Measurements from ENCODE around the gene UBE2O. TPM values are rescaled to one million over a fixed set of nuclear protein-coding genes. Genes with fewer than 3 reads are reported as not detected.

UBE2O gene
- total and polyA plus RNA-seq, 2 donors (not counting 3 experiments of a cell fraction or from before 2014, with no cell fraction given): 13.9 to 34.1 TPM

DNA sequence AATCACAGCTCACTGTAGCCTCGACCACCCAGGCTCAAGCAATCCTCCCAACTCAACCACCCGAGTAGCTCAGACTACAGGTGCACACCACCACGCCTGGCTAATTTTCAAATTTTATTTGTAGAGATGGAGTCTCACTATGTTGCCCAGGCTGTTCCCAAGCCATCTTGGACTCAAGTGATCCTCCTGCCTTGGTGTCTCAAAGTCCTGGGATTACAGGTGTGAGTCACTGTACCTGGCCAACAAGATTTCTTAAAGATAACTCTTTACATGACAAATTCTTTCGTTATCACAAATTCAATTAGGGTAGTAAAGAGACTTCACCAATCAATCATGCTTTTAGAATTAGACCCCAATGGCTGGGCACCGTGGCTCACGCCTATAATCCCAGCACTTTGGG, 111.7 kb downstream of the UBE2O start:
- intact Hi-C loops (cut with micrococcal nuclease): no loop called here
- no peak overlapping the region for H3K27ac ChIP-seq (ENCODE audit: insufficient read depth, low read depth, low read length)
- no peak for DNase-seq (ENCODE audit: low read depth, low spot score)
- peaks cover 9 to 22% of the 10 kb centered on the region in 2 experiments for H3K36me3 ChIP-seq (ENCODE audit: control insufficient read depth in 2 of 2, extremely low read depth in 1 of 2, insufficient read depth in 2 of 2, low read length in 2 of 2)
- no peak overlapping the region for H3K4me2 ChIP-seq (ENCODE audit: insufficient read depth, low read length)
- H3K9ac ChIP-seq (replicated peaks; ENCODE audit: extremely low read depth, insufficient read depth, low read length): no peak overlapping the region
- no peaks in the 10 kb centered on the region for H3K9me1 ChIP-seq (replicated peaks; ENCODE audit: control insufficient read depth, extremely low read depth, insufficient read depth, low read length)
- ChIA-PET CTCF (interaction anchor here (1.1 kb wide), 1 partner anchor 13 kb away, joined by 3 read pairs; the partner anchor contains the start of gene PRPSAP1), POLR2A (no interaction called here)
- dilution Hi-C loops (cut with MboI; ENCODE audit: extremely low pct_ligation_motif_present, low sequenced_read_pairs): no loop called here
- H3K4me3 ChIP-seq (replicated peaks in 1 of 3; ENCODE audit: insufficient read depth in 1 of 3, low read depth in 1 of 3, low read length in 3 of 3): no peak overlapping the region
- peaks cover 12% of the 10 kb centered on the region for H3K79me2 ChIP-seq (ENCODE audit: control insufficient read depth, insufficient read depth, low read length)
- no peaks in the 10 kb centered on the region for H3K27me3 ChIP-seq (ENCODE audit: control insufficient read depth in 2 of 2, insufficient read depth in 2 of 2, low read length in 2 of 2)
- no peaks in the 10 kb centered on the region for H4K20me1 ChIP-seq (replicated peaks; ENCODE audit: control insufficient read depth, extremely low read depth, insufficient read depth, low read length)
- TF ChIP-seq FOS (IDR thresholded peaks at IDR 0.05; ENCODE audit: borderline replicate concordance, insufficient read depth, low read length) (no peak), EZH2 (IDR thresholded peaks at IDR 0.05; ENCODE audit: borderline replicate concordance, low read depth, low read length, severe bottlenecking) (no peak), POLR2A (IDR thresholded peaks at IDR 0.05; ENCODE audit: low read depth, low read length) (no peak), GATA2 (IDR thresholded peaks at IDR 0.05; ENCODE audit: insufficient read depth, insufficient read length, low read depth, low read length) (no peak), POLR2AphosphoS5 (IDR thresholded peaks at IDR 0.05; ENCODE audit: insufficient read depth, low read depth, low read length) (no peak), JUN (IDR thresholded peaks at IDR 0.05; ENCODE audit: borderline replicate concordance, insufficient read depth, insufficient read length, low read depth) (no peak), MYC (IDR thresholded peaks at IDR 0.05; ENCODE audit: low read depth, low read length) (no peak)
- TF ChIP-seq, protein P1, sequence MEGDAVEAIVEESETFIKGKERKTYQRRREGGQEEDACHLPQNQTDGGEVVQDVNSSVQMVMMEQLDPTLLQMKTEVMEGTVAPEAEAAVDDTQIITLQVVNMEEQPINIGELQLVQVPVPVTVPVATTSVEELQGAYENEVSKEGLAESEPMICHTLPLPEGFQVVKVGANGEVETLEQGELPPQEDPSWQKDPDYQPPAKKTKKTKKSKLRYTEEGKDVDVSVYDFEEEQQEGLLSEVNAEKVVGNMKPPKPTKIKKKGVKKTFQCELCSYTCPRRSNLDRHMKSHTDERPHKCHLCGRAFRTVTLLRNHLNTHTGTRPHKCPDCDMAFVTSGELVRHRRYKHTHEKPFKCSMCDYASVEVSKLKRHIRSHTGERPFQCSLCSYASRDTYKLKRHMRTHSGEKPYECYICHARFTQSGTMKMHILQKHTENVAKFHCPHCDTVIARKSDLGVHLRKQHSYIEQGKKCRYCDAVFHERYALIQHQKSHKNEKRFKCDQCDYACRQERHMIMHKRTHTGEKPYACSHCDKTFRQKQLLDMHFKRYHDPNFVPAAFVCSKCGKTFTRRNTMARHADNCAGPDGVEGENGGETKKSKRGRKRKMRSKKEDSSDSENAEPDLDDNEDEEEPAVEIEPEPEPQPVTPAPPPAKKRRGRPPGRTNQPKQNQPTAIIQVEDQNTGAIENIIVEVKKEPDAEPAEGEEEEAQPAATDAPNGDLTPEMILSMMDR (IDR thresholded peaks at IDR 0.05; ENCODE audit: extremely low read depth in 1 of 2, insufficient read depth in 1 of 2, low read depth in 1 of 2, low read length in 2 of 2): no peak
- TF ChIP-seq, protein P2, sequence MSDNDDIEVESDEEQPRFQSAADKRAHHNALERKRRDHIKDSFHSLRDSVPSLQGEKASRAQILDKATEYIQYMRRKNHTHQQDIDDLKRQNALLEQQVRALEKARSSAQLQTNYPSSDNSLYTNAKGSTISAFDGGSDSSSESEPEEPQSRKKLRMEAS (IDR thresholded peaks at IDR 0.05; ENCODE audit: insufficient read depth, insufficient read length): no peak
- no peaks in the 10 kb centered on the region for H3K4me1 ChIP-seq (ENCODE audit: control insufficient read depth, extremely low read depth, insufficient read depth, low read length)
- no peak for FAIRE-seq
- BruUV-seq (replicated peaks): no TSS peak
- no peak overlapping the region for H2AFZ ChIP-seq (ENCODE audit: low read depth, low read length)
- no peaks in the 10 kb centered on the region for H3K9me3 ChIP-seq (replicated peaks; ENCODE audit: control insufficient read depth, insufficient read depth, low read length)

Other genes with a start within 250 kb of the UBE2O start
- gene RNF157, start 212.7 kb downstream of the UBE2O start, total RNA-seq: 0.48 and 0.86 TPM in 2 replicates
- 0.07 and 0.13 TPM in 2 replicates for gene RNF157, start 212.7 kb downstream of the UBE2O start, polyA plus RNA-seq
- 70.9 and 75.2 TPM in 2 replicates for gene UBALD2, start 187.8 kb downstream of the UBE2O start, total RNA-seq
- 46.9 and 83.6 TPM in 2 replicates for gene UBALD2, start 187.8 kb downstream of the UBE2O start, polyA plus RNA-seq
- gene QRICH2, start 144.9 kb downstream of the UBE2O start, total RNA-seq: 7.2 and 9.6 TPM in 2 replicates
- 6.7 and 9.8 TPM in 2 replicates for gene QRICH2, start 144.9 kb downstream of the UBE2O start, polyA plus RNA-seq
- 79.1 and 90.2 TPM in 2 replicates for gene PRPSAP1, start 99.2 kb downstream of the UBE2O start, total RNA-seq
- 106 and 123 TPM in 2 replicates for gene PRPSAP1, start 99.2 kb downstream of the UBE2O start, polyA plus RNA-seq
- gene SPHK1, start 68.5 kb downstream of the UBE2O start, total RNA-seq: 70.7 and 85.6 TPM in 2 replicates
- gene SPHK1, start 68.5 kb downstream of the UBE2O start, polyA plus RNA-seq: 97.4 and 97.8 TPM in 2 replicates
- not detected in 2 replicates for gene AANAT, start 14.5 kb upstream of the UBE2O start, total RNA-seq
- gene AANAT, start 14.5 kb upstream of the UBE2O start, polyA plus RNA-seq: not detected in 2 replicates
- 38.5 and 42.6 TPM in 2 replicates for gene RHBDF2, start 48.3 kb upstream of the UBE2O start, total RNA-seq
- 25.5 and 35.0 TPM in 2 replicates for gene RHBDF2, start 48.3 kb upstream of the UBE2O start, polyA plus RNA-seq
- 0.42 and 0.91 TPM in 2 replicates for gene CYGB, start 84.6 kb upstream of the UBE2O start, total RNA-seq
- 0.22 and 0.51 TPM in 2 replicates for gene CYGB, start 84.6 kb upstream of the UBE2O start, polyA plus RNA-seq
- gene PRCD, start 86.9 kb upstream of the UBE2O start, total RNA-seq: not detected in 2 replicates
- gene PRCD, start 86.9 kb upstream of the UBE2O start, polyA plus RNA-seq: not detected in 2 replicates
- gene ST6GALNAC2, start 132.7 kb upstream of the UBE2O start, total RNA-seq: 0.69 and 1.7 TPM in 2 replicates
- 0.59 and 0.76 TPM in 2 replicates for gene ST6GALNAC2, start 132.7 kb upstream of the UBE2O start, polyA plus RNA-seq
- 0.55 TPM in 1 of 2 replicates, not detected in the other for gene ST6GALNAC1, start 190.6 kb upstream of the UBE2O start, total RNA-seq
- gene ST6GALNAC1, start 190.6 kb upstream of the UBE2O start, polyA plus RNA-seq: 0.19 and 0.25 TPM in 2 replicates